Inflammatory macrophage treated with lipopolysaccharide for 4 hours (primary cell): Measurements from ENCODE around the gene PLCB1.

Source experiments
- DNase-seq: peaks from one replicate; pipeline ENCODE4 v3.0.0-alpha.2; 2020

Gene PLCB1

DNA sequence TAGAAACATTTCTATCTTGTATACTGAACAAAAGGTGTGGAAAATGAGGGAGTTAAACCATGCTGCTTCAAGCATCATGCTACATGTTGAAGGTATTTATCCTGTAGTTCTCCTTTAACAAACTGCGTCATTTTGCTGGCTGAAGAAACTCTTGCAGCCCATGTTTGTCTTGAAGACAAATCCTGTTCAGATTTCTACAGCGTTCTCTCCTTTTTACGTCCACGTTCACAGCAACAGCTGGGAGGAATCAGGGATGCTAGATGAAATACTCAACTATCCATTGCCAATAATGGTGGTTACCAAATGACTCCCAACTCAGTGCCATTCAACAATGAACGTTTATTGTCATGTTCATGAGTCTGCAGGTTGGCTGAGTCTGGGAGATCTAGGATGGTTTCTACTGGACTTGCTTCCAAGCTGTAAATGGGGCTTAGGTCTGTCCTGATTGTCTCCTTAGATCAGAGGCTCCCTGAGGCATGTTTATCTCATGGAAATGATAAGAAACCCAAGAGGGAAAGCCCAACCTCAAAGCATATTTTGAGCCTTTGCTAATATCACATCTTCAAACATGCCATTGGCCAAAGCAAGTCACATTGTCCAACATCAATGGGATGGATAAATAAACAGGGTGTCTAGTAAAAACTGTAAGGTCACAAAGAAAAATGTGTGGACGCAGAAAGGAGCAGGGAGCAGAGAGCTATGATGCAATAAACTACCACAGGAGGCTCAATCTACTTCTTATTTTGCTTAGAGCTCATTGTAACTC lies 2.7 kb upstream of the PLCB1 start:
- no peak for DNase-seq

DNA sequence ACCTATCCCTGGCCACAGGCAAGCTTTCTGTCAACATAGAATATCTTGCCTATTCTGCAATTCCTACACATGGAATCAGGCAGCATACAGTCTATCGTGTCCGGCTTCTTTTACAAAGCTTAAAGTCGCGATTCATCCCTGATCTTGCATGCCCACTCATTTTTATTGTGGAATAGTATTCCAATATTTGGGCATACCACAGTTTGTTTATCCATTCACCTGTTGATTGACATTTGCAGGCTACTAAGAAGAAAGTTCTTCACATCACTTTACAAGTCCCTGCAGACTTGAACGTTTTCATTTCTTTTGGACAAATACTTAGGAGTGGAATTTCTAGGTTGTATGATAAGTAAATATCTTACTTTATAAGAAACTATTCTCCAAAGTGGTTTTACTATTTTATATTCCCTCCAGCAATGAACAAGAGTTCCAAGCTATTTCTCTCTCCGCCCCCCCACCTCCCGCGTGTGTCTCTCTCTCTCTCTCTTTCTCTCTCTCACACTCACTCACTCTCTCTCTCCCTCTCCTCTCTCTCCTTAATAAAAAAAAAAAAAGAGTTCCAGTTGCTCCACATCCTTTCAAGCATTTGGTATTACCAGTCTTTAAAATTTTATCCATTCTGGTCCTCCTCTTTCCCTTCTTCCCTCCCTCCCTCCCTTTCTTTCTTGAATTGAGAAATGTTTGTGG lies 1.1 kb upstream of the PLCB1 start:
- no peak for DNase-seq

DNA sequence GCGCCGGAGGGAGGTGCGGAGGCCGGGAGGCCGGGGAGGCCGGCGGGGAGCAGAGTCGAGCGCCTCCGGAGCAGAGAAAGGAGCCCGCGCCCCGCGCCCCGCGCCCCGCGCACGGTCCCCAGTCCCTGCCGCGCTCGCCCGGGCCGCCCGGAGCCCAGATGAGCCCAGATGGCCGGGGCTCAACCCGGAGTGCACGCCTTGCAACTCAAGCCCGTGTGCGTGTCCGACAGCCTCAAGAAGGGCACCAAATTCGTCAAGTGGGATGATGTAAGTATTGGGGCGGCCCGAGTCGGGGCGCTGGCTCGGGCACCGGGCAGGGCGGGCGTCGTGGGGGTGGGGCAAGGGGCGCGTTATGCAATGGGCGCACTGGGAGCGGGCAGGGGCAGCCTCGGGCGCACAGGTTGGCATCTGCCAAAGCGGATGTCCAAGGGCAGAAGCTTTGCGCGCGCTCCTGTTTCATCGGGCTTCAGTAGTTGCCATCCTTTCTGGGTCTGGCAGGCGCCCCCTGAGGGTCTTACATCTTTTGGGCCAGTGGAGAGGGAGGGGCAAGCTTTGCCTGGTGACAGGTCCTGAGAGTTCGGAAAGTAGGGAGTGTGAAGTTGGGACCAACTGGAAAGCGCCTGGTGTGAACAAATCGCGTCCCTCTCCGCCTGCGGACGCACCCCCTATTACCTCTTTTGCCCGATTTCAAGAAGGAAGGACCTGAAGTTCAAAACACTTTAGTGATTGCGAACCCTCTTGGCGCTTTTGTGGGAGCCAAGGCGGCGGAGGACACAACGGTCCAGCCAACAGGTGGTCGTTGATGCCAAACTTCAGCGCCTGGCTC lies 631 bp downstream of the PLCB1 start:
- peak; percentile 23 for DNase-seq

DNA sequence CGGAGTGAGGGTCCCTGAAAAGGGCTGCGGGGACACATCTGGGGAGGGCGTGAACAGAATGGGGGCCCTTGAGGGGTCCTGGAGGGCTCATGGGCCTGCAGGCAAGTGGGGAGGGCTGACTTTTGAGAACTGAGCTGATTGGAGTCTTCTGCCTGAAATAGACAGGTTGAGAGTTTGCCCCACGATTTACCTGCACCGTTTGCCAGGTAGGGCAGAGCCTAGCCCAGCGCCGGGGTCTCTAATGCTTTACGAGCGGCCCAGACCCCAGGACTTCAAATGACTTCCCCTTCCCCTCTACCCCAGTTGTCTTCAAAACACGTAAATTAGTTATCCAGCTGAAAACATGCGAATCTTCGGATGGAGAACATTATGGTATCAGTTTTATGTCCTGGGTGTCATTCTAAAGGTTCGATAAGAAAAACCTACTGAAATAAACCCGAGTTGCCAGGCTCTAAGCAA lies 1.3 kb downstream of the PLCB1 start:
- no peak for DNase-seq

DNA sequence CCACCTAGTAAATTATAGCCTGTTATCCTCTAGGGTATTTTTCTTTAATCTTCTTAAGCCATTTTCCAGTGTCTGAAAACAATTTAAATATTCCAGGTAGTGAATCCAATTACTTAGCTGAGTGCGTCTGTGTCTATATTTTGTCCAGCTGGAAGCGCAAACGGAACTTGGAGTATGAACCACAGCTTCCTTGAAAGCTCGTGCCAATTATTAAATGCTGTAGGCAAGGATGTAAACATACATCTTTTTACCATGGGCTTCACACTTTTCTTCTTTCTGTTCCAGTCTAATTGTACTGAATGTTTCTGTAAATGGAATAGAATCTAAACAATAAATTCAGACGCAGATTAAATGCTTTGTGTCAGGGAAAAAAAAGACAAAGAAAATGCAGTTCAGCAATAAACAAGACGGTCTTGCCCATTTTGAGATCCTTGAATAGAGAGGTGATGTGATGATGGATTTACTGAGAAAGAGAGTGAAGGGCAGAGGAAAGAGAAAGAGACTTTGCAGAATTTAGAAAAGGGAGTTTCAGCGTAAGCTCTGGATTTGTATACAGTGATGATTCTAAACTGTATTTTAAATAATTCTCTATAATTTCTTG lies 1.9 kb downstream of the PLCB1 start:
- no peak for DNase-seq

DNA sequence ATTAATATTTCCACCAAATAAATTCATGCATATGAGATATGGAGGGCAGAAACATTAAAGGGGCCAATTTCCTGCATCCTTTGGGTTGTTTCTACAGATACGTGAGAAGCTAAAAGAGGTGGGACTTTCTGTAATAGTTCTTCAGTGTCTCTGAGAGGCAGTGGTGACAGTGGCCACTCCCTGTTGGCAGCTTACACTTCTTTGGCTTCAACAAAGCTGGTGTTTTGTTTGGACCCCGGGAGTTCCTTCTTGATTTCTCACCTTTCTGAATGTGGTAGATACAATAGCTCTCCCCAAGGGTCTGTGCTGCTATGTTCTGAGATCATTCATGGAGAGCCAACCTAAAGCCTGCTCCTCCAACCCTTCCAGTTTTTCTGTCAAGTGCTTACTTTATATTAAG lies 7.8 kb downstream of the PLCB1 start:
- DNase-seq: no peak

DNA sequence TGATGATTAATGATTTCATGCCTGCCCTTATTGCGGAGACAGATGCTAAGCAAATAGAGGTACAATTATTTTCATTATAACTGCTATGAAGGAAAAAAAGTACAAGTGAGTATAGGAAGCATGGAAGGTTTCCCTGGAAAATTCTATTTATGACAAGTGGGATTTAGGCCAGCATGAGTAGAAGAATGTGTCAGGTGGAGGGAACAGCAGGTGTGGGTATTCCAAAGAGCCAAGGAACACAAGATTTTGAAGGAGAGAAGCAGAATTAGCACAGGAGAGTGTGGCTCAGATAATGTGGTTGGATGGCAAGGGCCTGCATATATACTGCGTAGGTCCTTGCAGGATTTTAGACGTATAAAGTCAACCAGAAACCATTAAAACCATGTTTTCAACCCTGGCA lies 11.4 kb downstream of the PLCB1 start:
- DNase-seq: no peak

DNA sequence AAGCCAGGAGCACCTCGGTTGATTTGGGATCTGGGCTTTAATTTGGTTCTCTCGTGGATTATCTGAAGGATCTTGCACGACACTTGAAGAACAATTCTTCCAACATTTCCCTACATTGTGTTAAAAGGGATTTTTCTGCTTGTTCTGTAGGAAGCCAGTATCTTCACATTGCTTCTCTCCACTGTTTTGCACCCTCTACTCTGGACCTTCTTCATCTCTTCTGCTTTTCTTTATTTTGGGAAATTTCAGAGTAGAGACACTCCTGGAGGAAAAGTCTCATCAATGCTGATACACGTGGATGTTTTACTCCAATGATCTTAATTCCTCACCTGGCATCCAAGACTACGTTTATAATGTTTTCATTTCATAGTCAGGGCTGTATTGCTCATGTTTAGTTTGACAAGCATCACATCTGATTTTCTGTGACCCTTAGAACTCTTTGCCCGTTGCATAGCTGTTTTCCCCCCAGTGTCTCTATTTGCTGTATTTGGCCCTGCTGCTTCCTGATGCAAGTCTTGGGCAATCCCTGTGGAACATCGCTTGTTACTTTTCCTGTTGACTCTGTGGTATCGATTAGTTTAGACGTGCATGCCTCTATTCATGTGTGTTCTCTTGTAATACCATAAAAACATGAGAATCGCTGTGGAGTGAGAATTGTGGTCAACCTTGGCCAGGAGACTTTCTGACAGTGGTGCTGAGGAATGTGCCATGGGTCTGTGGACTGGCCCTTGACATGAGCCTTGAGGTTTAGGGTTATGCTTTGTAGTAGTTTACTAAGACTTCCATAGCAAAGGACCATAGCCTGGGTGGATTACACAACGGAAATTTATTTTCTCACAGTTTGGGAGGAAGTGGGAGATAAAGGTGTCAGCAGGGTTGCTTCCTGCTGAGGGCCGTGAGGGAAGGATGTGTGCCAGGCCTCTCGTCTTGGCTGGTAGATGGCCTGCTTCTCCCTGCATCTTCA lies 12.5 kb downstream of the PLCB1 start:
- DNase-seq: no peak

DNA sequence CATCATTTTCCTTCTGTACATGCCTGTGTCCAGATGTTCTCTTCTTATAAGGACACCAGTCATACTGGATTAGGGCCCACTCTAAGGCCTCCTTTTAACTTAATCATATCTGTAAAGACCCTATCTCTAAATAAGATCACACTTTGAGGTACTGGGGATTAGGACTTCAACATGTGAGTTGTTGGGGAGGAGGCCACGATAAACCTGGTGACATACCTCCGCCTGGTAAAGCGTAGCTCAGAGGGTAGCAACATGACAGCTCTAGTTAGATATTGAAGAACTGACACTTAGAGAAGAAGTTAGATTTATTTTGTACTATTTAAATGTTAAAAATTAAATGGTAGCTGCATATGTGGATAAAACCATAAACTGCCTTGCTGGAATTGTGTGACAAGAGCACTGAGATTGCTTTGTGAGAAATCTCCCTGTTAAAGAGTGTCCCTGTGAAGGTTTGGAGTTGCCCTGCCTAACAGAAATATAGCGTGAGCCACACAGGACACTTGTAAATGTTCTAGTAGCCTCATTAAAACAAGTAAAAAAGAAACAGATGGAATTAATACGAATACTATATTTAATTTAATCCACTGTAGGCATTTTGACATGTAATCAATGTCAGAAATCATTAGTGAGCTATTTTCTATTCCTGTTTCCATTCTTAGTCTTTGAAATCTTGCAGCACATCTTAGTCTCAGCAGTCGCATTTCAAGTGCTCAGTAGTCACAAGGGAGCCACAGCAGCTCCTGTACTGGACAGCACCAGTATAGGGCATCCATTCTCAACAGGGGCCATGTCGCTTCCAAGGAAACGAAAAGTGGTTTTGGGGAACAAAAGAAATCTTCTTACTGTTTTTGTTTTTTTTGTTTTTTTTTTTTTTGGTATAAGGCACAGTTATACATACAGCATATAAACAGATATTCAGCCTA lies 13.4 kb downstream of the PLCB1 start:
- no peak for DNase-seq

DNA sequence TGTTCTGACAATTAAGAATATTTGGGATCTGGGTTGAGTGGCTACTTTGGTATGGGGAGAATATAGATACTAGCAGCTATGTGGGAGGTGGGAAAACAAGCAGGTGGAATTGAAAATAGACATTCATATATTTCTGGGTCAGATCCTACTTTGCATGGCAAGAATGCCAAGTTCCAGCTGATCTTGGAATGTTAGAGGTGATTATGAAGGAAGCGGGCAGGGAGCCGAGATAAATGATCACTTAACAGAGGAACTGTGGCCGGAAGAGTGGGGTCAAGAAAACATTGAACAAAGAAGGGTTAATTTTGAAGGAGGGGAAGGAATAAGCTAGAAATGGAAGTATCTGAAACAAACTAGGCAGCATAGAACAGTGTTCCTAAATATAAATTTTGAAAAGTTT lies 15.4 kb downstream of the PLCB1 start:
- no peak for DNase-seq

DNA sequence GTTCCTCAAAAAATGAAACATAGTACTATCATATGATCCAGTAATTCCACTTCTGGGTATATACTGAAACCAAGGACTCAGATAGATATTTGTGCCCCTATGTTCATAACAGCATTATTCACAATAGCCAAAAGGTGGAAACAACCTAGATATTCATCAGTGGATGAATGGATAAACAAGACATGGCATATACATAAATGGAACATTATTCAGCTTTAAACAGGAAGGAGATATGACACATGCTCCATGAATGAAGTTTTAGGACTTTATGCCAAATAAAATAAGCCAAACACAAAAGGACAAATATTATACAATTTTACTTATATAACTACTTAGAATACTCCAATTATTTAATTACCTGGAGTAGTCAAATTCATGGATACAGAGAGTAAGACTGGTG lies 16.4 kb downstream of the PLCB1 start:
- DNase-seq: no peak

DNA sequence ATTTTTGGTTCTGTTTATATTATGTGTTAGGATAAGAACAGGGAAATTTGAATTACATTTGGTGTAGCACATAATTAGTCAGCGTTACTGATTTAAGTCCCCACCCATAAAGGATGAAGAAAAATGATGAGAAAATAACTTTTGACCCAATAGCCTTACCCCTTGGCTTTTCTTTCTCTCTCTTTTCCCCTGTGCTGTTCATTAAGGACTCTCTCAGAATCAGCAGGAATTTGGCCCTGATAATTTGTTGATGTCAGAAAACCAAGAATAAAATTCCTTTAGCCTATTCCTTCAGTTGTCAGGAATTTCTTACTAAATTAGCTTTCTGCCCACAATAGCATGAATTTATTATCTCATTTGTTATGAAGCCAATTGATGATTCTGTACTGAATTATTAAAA lies 18.5 kb downstream of the PLCB1 start:
- no peak for DNase-seq

DNA sequence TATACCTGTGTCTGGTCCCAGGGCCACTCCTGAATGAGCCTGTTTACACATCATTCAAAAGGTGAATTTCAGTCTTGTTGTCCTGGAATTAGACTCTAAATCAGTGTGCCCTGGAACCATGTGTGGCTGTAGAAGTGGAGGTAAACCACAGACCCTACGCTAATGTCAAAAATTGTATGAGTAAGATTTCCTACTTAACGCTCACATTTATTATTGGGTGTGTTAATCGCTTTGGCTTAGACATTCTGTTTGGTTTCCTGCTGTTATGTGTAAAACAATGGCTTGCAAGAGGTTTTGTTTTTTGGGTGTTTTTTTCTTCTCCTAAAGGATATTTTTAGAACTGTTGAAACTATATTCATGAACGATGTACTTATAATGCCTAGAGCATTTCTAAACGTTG lies 19.3 kb downstream of the PLCB1 start:
- DNase-seq: no peak

DNA sequence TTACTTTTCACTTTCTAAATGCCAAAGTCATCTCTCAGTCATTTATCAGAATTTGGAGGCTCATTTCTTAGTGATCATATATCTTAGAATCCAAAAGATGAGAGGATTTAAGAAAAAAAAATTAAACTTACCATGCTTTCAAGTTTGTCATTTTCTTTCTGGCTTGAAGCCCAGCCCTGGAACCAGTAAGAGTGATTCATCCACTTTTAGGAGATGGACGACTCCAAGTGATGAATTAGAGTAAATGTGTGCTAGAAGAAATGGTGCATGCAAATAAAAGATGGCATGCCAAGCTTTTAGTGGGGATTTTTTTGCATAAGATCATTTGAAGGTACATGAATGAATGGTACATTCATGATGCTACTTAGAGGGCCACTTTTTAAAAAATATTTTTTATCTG lies 20.1 kb downstream of the PLCB1 start:
- no peak for DNase-seq

DNA sequence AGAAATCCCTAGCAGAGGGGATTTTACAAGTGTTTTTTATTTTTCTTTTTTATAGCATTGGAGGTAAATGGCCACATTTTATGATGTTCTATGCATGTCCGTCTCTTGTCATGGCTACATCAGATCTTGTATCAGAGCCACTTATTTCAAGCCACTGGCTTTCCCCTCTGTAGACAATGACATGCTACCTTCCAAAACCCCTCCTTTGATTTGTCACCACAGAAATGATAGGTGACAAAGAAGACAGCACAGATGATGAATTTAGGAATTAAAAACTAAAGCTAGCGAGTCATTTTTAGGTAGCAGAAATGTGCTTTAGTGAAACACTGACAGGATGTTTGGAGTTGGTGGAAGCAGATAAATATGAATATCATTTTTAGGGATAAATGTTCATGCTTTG lies 20.8 kb downstream of the PLCB1 start:
- no peak for DNase-seq

DNA sequence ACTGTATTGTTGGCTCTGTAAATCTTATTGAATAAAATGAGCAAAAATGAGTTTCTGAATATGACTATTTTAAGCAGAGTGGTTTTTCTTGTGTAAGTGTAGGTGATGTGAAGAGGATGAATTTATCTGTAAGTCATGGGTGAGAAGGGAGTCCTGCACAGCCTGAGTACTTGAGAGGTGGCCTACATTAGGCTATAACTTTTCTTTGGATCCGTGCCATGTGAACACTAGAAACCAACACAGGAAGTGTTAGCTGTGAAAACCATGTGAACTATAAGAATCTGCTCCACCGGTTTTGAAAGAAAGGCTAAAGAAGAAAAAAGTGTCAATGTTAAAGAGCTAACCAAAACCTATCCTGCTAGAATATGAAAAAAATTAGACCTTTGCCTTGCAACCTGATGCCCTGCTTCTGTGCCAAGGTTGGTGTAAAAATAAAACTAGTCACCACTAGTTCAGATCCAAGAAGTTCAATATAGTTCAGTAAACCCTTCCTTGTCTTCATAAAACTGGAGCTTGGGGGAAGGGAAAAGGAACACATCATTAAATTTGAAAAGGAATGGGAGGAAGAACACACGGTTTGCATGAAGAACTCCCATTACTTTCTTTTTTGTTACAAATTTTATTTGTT lies 21.3 kb downstream of the PLCB1 start:
- DNase-seq: no peak

DNA sequence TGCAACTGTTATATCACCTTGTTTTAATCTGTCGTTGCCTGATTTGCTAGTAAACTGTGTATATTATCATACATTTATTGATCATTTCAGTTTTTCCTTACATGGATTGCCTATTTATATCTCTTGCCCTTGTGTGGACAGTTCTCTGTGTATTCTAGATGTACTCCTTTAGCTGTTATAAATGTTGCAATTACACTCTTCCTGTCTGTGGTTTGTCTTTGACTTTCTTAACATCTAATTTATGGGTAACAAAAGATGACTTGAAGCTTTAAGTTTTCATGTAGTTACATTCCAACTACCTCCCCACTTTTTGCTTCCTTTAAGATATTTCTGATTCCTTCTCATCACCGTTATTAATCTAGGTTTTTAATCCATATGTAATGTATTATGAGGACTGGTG lies 22.6 kb downstream of the PLCB1 start:
- no peak for DNase-seq

DNA sequence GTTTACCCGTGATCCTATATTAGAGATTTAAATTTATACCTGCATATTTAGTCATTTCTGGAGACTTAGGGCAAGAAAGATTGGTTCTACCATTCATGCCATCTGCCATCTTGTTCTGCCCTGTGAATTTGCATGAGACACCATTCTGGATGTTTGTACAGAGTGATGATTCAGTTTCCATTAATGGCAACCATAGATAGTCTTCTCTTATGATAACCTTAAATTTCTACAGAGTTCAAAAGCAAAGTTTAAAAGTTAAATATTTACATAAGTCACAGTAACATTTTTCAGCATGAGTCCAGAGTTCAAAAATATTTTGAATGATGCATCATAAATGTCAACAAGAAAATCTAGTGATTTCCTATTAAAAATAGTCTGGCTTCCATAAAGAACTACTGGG lies 23.2 kb downstream of the PLCB1 start:
- no peak for DNase-seq

DNA sequence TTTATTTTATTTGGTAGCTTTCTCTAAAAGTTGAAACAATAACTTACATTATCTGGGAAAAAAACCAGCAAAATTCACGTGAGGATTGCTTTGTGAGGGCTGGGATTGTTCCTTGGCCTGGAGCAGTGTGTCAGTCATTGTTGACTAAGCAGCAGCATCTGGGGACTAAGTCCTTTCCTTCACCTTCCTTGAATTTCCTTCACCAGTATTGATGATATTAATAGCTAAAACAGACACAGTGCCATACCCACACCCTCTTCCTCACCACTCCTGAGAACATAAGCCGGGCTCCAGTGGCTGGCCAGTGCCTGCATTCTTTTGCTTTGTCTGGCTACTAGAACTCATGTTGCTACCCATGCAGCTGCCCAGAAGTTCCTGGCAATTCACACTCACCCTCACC lies 23.7 kb downstream of the PLCB1 start:
- no peak for DNase-seq
